B cell (primary cell): ENCODE data around the gene ANKFN1. TPM values are rescaled to one million over a fixed set of nuclear protein-coding genes. Genes with fewer than 3 reads are reported as not detected.

Experiments
- ATAC-seq: fragments of 200-7000 bp; cut with Tn5 transposase; one replicate; pipeline ENCODE4 v1.10.0; 2021; ENCODE audit warnings: low read depth, mild to moderate bottlenecking, moderate number of reproducible peaks, moderate library complexity
- CTCF ChIA-PET: fragments of 350-600 bp; sonication (Branson Sonifier 250); formaldehyde crosslinking; loops from one replicate; lab custom pipeline; 2021; ENCODE audit warnings: antibody characterized with exemption, inconsistent platforms; lab: Charles Lee
- POLR2A ChIA-PET: fragments of 350-600 bp; sonication (Branson Sonifier 250); formaldehyde crosslinking; loops from one replicate; lab custom pipeline; 2021; ENCODE audit warnings: antibody characterized with exemption; lab: Charles Lee
- DNase-seq: peaks from one replicate; pipeline ENCODE4 v3.0.0; 2013
- H2AFZ ChIP-seq: 2 replicates; pipeline ENCODE4 v1.6.1; 2012; ENCODE audit warnings: mild to moderate bottlenecking, low read depth, low read length; ENCODE audit not compliant: insufficient read depth, poor library complexity, severe bottlenecking
- H3K27ac ChIP-seq, 2 donors: 1 replicate in 1 of 2; 2 replicates in 1 of 2; pipeline ENCODE4 v1.5.1; 2012 to 2013; ENCODE audit warnings: low read length in 2 of 2, mild to moderate bottlenecking in 2 of 2, moderate library complexity in 1 of 2
- H3K27me3 ChIP-seq, 4 experiments: fragments of 200-600 bp in 1 of 4; sonication (generic) in 1 of 4; replicated peaks in 1 of 4; 1 replicate in 2 of 4; 2 replicates in 2 of 4; pipeline versions ENCODE4 v1.6.1 to v1.7.0; 2013 to 2016; ENCODE audit warnings: low read length in 3 of 4, mild to moderate bottlenecking in 2 of 4, mixed read lengths in 1 of 4, moderate library complexity in 1 of 4; ENCODE audit not compliant: insufficient read depth in 4 of 4, control insufficient read depth in 3 of 4; ENCODE audit errors: control extremely low read depth in 1 of 4
- H3K36me3 ChIP-seq, 2 experiments: replicated peaks in 1 of 2; 1 replicate in 1 of 2; 2 replicates in 1 of 2; pipeline versions ENCODE4 v1.6.1 to v1.7.1; 2013; ENCODE audit warnings: low read length in 1 of 2; ENCODE audit not compliant: insufficient read depth in 2 of 2, control insufficient read depth in 1 of 2; ENCODE audit errors: control extremely low read depth in 1 of 2, extremely low read depth in 1 of 2
- H3K4me1 ChIP-seq, 2 donors: fragments of 200-600 bp in 1 of 2; sonication (generic) in 1 of 2; 1 replicate in 1 of 2; 2 replicates in 1 of 2; pipeline versions ENCODE4 v1.5.1 to v1.6.1; 2013 to 2017; ENCODE audit warnings: low read length in 2 of 2; ENCODE audit not compliant: control insufficient read depth in 2 of 2, insufficient read depth in 2 of 2
- H3K4me2 ChIP-seq: replicated peaks from 2 replicates; pipeline ENCODE3; 2012; ENCODE audit warnings: mild to moderate bottlenecking, low read depth, low read length; ENCODE audit not compliant: poor library complexity, severe bottlenecking
- H3K4me3 ChIP-seq, 5 experiments: fragments of 200-600 bp in 1 of 5; sonication (generic) in 1 of 5; 1 replicate in 3 of 5; 2 replicates in 2 of 5; pipeline versions ENCODE4 v1.5.1 to v1.7.0; 2011 to 2016; ENCODE audit warnings: low read length in 4 of 5, mild to moderate bottlenecking in 4 of 5, low read depth in 2 of 5, control low read depth in 1 of 5, moderate library complexity in 1 of 5; ENCODE audit not compliant: insufficient read depth in 1 of 5; ENCODE audit errors: control extremely low read depth in 1 of 5, extremely low read depth in 1 of 5
- H3K79me2 ChIP-seq: fragments of 200-600 bp; sonication (generic); one replicate; pipeline ENCODE4 v1.6.0; 2016; ENCODE audit warnings: low read length; ENCODE audit not compliant: control insufficient read depth, insufficient read depth
- H3K9ac ChIP-seq: fragments of 200-600 bp; sonication (generic); 2 replicates; pipeline ENCODE4 v1.6.1; 2017; ENCODE audit warnings: mild to moderate bottlenecking, low read length, moderate library complexity
- H3K9me3 ChIP-seq, 3 donors: one replicate each; pipeline versions ENCODE4 v1.6.1 to v1.7.1; 2013; ENCODE audit warnings: low read length in 2 of 3; ENCODE audit not compliant: control insufficient read depth in 2 of 3, insufficient read depth in 1 of 3; ENCODE audit errors: control extremely low read depth in 1 of 3
- H4K20me1 ChIP-seq: 2 replicates; pipeline ENCODE4 v1.6.0; 2012; ENCODE audit warnings: mild to moderate bottlenecking, low read length; ENCODE audit not compliant: insufficient read depth, control insufficient read depth, poor library complexity, severe bottlenecking
- H3K27ac Mint-ChIP-seq: one replicate; pipeline ENCODE4 v1.8.0; 2021; ENCODE audit warnings: mixed read lengths
- H3K27me3 Mint-ChIP-seq: one replicate; pipeline ENCODE4 v1.8.0; 2021; ENCODE audit warnings: mixed read lengths
- H3K4me1 Mint-ChIP-seq: one replicate; pipeline ENCODE4 v1.8.0; 2021; ENCODE audit warnings: mixed read lengths
- H3K4me3 Mint-ChIP-seq: one replicate; pipeline ENCODE4 v1.8.0; 2021; ENCODE audit warnings: mixed read lengths
- H3K9me3 Mint-ChIP-seq: one replicate; pipeline ENCODE4 v1.8.0; 2022; ENCODE audit warnings: mixed read lengths; ENCODE audit not compliant: insufficient read depth
- EZH2 ChIP-seq: IDR thresholded peaks from 2 replicates; pipeline ENCODE4 v1.6.1; 2012; ENCODE audit warnings: borderline replicate concordance, low read depth, mild to moderate bottlenecking, moderate library complexity, low read length; ENCODE audit not compliant: insufficient read depth, poor library complexity, severe bottlenecking
- WGBS: methylation state at CpG from one replicate; pipeline ENCODE4 v1.1.5; 2013; ENCODE audit warnings: missing lambda C conversion rate; ENCODE audit not compliant: insufficient coverage; 5-methylcytosine and 5-hydroxymethylcytosine counted together
- intact Hi-C: fragments of 100-400 bp; cut with micrococcal nuclease; formaldehyde crosslinking; loops from one replicate; pipeline ENCODE4 v1.10.0; 2022
- polyA plus RNA-seq: library from polyadenylated mRNA; depleted of rRNA; stranded (reverse); fragments of >200 nt; gene quantifications from 2 replicates; pipeline ENCODE4 v1.2.3, GENCODE V29; 2012
- total RNA-seq, 2 donors: library from RNA; stranded (reverse); fragments of 120-200 nt in 1 of 2; gene quantifications; 1 replicate in 1 of 2; 2 replicates in 1 of 2; pipeline versions ENCODE4 v1.2.3 to v1.2.4, GENCODE V29; 2013 to 2022
- TF ChIP-seq, protein P1 (sequence below): fragments of 200-600 bp; IDR thresholded peaks from one replicate; pipeline ENCODE4 v1.8.0; 2022; ENCODE audit warnings: antibody characterized with exemption, mild to moderate bottlenecking

ANKFN1 gene
- total and polyA plus RNA-seq, 2 donors (not counting 1 experiment from before 2014, with no cell fraction given): not detected

- ATAC-seq (no peak), DNase-seq (no peak)
- H3K27me3 ChIP-seq: no peaks in the 10 kb centered on the region
- H3K4me1 ChIP-seq: no peaks in the 10 kb centered on the region
- peaks cover 3% of the 10 kb centered on the region for H3K9me3 Mint-ChIP-seq
- no peaks in the 10 kb centered on the region for H3K79me2 ChIP-seq
- ChIA-PET POLR2A (no interaction called here), CTCF (no interaction called here)
- H3K9ac ChIP-seq: no peak overlapping the region
- H2AFZ ChIP-seq: no peak overlapping the region
- no peak overlapping the region for H3K27ac Mint-ChIP-seq
- WGBS: 97% methylated on average over 4 of the region's 8 CpGs
- intact Hi-C loops: no loop called here
- H3K27me3 Mint-ChIP-seq: peaks cover 5% of the 10 kb centered on the region
- no peak overlapping the region for H3K4me3 Mint-ChIP-seq
- no peaks in the 10 kb centered on the region for H3K36me3 ChIP-seq
- no peaks in the 10 kb centered on the region for H3K4me1 Mint-ChIP-seq
- H3K27ac ChIP-seq: no peak overlapping the region
- no peaks in the 10 kb centered on the region for H3K9me3 ChIP-seq
- no peak overlapping the region for H3K4me2 ChIP-seq
- H4K20me1 ChIP-seq: no peaks in the 10 kb centered on the region
- TF ChIP-seq EZH2: no peak
- TF ChIP-seq, protein P1, sequence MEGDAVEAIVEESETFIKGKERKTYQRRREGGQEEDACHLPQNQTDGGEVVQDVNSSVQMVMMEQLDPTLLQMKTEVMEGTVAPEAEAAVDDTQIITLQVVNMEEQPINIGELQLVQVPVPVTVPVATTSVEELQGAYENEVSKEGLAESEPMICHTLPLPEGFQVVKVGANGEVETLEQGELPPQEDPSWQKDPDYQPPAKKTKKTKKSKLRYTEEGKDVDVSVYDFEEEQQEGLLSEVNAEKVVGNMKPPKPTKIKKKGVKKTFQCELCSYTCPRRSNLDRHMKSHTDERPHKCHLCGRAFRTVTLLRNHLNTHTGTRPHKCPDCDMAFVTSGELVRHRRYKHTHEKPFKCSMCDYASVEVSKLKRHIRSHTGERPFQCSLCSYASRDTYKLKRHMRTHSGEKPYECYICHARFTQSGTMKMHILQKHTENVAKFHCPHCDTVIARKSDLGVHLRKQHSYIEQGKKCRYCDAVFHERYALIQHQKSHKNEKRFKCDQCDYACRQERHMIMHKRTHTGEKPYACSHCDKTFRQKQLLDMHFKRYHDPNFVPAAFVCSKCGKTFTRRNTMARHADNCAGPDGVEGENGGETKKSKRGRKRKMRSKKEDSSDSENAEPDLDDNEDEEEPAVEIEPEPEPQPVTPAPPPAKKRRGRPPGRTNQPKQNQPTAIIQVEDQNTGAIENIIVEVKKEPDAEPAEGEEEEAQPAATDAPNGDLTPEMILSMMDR: no peak
- H3K4me3 ChIP-seq: no peak overlapping the region
These were observed 156.6 kb downstream of the ANKFN1 start for GRCh38 chr17:56309897-56310296.

DNA sequence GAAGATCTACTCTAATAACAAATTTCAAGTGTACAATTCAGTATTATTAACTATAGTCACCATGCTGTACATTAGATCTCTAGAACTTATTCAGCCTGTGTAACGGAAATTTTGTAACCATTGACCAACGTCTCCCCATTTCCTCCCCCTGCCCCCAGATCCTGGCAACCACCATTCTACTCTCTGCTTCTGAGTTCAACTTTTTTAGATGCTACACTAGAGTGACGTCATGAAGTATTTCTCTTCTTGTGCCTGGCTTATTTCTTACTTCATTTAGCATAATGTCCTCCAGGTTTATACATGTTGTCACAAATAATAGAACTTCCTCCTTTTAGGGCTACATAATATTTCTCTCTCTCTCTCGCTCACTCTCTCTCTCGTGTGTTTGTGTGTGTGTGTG, 157.5 kb downstream of the ANKFN1 start:
- Mint-ChIP-seq H3K9me3 (no peaks in the 10 kb centered on the region), H3K4me1 (no peaks in the 10 kb centered on the region), H3K27me3 (peaks cover 8% of the 10 kb centered on the region), H3K27ac (no peak overlapping the region), H3K4me3 (no peak overlapping the region)
- Histone ChIP-seq H3K9me3 (no peaks in the 10 kb centered on the region), H3K27ac (no peak overlapping the region), H3K4me2 (no peak overlapping the region), H3K27me3 (no peaks in the 10 kb centered on the region), H3K4me3 (no peak overlapping the region), H3K36me3 (no peaks in the 10 kb centered on the region), H3K9ac (no peak overlapping the region), H4K20me1 (no peaks in the 10 kb centered on the region), H3K4me1 (no peaks in the 10 kb centered on the region), H2AFZ (no peak overlapping the region), H3K79me2 (no peaks in the 10 kb centered on the region)
- POLR2A ChIA-PET: no interaction called here
- CTCF ChIA-PET: no interaction called here
- WGBS: 58% methylated on average over 3 of the region's 5 CpGs
- TF ChIP-seq, protein P1: no peak
- no peak for TF ChIP-seq EZH2
- ATAC-seq (no peak), DNase-seq (no peak)
- intact Hi-C loops: no loop called here
